ENCODE data around the gene ACAD8. TPM values are rescaled to one million over a fixed set of nuclear protein-coding genes. Genes with fewer than 3 reads are reported as not detected.
A peak's percentile ranks its signal among the peaks of the same experiment; 100 is the strongest.

Gene ACAD8
- total and polyA plus RNA-seq, 2 of the 8 experiments (the other 6 are each of a cell fraction or from before 2014, with no cell fraction given) = 45.8 to 52.7 TPM

GRCh38 chr11:134223836-134224709, 29.3 kb upstream of the ACAD8 start, which contains the start of the genes NCAPD3 and VPS26B (continued):
- TF ChIP-seq SIN3A (conservative IDR thresholded peaks at IDR 0.05 in 1 of 2, IDR thresholded peaks at IDR 0.05 in 1 of 2; ENCODE audit: low read depth in 1 of 2, low read length in 2 of 2) = peak in 1 of 2 experiments; percentile 98
- peak; percentile 88 for TF ChIP-seq SP1 (IDR thresholded peaks at IDR 0.05; ENCODE audit: low read depth, low read length)
- peak; percentile 52; the same call in 1 of the 2 replicates for TF ChIP-seq BACH1 (IDR thresholded peaks at IDR 0.05; ENCODE audit: low read length)
- TF ChIP-seq ASH2L (IDR thresholded peaks at IDR 0.05; ENCODE audit: low read length) = peak; percentile 87
- no peak for TF ChIP-seq JUND (IDR thresholded peaks at IDR 0.05; ENCODE audit: low read length)
- no peak for TF ChIP-seq ATF3 (IDR thresholded peaks at IDR 0.05; ENCODE audit: insufficient read depth, low read depth, low read length)
- TF ChIP-seq CBX8 (IDR thresholded peaks at IDR 0.05; ENCODE audit: borderline replicate concordance, low read depth, low read length) = no peak
- peak; percentile 39 for TF ChIP-seq PHF8 (conservative IDR thresholded peaks at IDR 0.05; ENCODE audit: low read depth, low read length)
- peak; percentile 55; the same call in 1 of the 2 replicates for TF ChIP-seq POLR2AphosphoS5 (IDR thresholded peaks at IDR 0.05; ENCODE audit: low read depth, low read length)
- TF ChIP-seq SP2 (IDR thresholded peaks at IDR 0.05; ENCODE audit: low read length) = peak; percentile 20; the same call in 1 of the 2 replicates
- TF ChIP-seq YY1 (IDR thresholded peaks at IDR 0.05; ENCODE audit: low read depth, low read length) = peak; percentile 63; the same call in 1 of the 2 replicates
- TF ChIP-seq USF2 (IDR thresholded peaks at IDR 0.05; ENCODE audit: low read length) = no peak
- no peak for TF ChIP-seq SUZ12 (IDR thresholded peaks at IDR 0.05; ENCODE audit: low read length)
- peak; percentile 68 for TF ChIP-seq MAX (IDR thresholded peaks at IDR 0.05)
- TF ChIP-seq KDM4A (IDR thresholded peaks at IDR 0.05; ENCODE audit: low read depth, low read length, severe bottlenecking) = peak; percentile 19
- no peak for TF ChIP-seq TCF12 (IDR thresholded peaks at IDR 0.05; ENCODE audit: low read depth, low read length)
- no peak for TF ChIP-seq TEAD4 (IDR thresholded peaks at IDR 0.05; ENCODE audit: low read depth, low read length)
- TF ChIP-seq CHD2 (IDR thresholded peaks at IDR 0.05; ENCODE audit: low read length) = 0 out of 2 replicates have a peak, but pooled peaks have one; percentile 57
- TF ChIP-seq RAD21 (IDR thresholded peaks at IDR 0.05 in 1 of 2, conservative IDR thresholded peaks at IDR 0.05 in 1 of 2; ENCODE audit: low read depth in 2 of 2, low read length in 2 of 2) = no peak
- no peak for TF ChIP-seq TAF7 (optimal IDR thresholded peaks at IDR 0.05; ENCODE audit: borderline replicate concordance, low read depth, low read length)

Data from H1 (cell line).